DMS79 (cell line): ENCODE measurements around the gene VPS45.

Experiments
- DNase-seq: peaks from one replicate; lab custom pipeline; 2025; lab: John Stamatoyannopoulos, UW

The VPS45 gene

DNA sequence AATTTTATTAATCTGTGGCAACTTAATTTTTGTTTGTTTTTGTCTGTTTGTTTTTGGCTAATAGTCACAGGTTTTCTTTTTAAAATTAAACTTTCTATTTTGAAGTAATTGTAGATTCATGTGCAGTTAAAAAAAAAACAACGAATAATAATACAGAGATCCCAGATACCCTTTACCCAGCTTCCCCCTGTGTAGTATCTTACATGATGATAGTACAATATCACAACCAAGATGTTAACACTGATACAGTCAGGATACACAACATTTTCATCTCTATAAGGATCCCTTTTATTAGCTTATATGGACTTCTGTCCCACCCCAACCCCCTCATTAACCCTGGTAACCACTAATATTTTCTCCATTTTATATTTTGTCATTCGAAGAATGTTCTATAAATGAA, 5.9 kb downstream of the VPS45 start:
- DNase-seq = no peak

DNA sequence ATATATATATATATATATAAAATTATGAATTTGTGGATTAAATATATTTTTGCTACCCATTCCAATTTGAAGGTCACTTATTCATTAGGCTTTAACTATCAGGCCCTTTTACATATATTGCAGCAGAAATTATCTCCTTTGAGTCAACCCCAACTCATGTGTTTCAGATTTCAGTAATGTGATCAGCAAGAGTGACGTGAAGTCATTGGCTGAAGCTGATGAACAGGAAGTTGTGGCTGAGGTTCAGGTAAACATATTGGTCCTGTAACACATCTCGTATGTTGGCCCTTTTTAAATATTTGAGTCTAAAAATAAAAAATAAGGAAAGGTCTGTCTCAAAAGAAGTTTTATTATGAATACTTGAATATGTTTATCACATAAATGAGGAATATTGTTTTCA, 8.5 kb downstream of the VPS45 start:
- no peak for DNase-seq

DNA sequence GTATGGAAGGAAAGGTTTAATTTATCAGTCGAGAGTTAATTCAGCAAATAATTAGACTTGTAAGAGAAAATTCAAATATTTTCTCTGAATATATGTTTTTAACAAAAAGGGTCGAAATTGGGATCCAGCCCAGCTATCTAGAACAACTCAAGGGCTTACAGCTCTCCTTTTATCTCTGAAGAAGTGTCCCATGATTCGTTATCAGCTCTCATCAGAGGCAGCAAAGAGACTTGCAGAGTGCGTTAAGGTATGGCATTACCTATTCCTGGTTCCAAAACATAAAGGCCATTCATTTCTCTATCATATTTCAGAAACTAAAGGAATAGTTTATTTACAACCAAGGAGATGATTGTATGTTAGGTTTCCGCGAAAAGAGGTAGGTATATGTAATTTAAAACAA, 9.4 kb downstream of the VPS45 start:
- no peak for DNase-seq

DNA sequence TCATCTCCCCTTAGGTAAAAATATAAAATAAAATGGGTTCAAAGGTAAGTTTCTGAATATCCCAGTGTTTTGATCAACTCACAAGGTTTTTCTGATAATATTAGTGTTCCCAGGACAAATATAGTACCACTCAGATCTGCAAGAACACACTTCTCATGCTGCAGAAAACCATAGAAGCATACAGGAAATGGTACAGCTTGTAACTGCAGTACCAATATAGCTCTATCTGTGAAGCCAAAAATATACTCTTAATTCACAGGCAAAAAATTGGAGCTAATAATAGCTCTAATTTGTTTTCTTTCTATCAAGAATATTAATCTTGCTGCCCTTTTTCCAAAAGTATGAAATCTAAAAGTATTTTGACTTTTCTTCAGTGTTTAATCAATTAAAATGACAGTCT, 13.2 kb downstream of the VPS45 start:
- no peak for DNase-seq

DNA sequence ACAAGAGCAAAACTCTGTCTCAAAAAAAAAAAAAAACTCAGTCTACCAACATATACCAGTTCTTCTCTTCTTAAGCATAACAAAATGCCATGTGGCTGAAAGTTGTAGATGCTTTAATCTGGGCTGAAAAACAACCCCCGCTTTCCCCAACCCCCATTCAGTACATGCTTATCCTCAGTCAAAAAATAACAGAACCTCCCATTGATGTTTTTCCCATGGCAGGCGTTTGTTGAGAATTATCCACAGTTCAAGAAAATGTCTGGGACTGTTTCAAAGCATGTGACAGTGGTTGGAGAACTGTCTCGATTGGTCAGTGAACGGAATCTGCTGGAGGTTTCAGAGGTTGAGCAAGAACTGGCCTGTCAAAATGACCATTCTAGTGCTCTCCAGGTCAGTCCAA, 14.9 kb downstream of the VPS45 start:
- no peak for DNase-seq

DNA sequence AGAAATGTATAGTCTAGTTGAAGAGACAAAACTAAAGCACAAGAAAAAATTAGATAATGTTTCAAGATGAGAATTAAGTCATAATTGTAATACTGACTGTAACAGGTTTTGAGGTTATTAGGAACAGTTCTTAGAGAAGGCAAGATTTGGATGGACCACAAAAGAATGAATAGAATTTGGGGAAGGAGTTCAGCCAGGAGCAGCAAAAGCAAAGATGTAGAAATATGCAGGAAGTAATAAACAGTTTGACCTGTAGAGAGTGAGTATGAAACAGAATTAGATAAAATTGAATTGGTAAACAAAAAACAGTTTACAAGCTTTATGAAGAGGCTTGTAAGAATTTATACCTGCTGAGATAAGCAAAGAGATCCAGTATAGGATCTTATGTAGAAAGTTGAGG, 16.3 kb downstream of the VPS45 start:
- no peak for DNase-seq

DNA sequence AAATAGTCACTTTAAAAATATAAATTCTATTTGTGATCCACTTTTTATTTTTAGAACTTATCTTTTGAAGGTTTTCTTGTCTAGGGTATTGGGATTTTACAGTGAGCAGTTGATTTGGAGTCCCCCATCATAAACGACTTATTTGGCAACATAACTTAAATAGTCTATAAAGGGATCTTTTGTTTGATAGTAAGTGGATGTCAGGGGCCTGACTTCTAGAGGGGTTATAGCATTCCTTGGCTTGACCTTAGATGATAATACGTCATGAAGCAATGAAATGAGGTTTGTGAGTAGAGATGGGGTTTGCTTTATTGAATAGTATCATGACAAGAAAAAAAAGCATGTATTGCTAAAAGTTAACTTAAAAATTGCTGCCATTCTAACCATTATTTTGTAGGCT, 17.8 kb downstream of the VPS45 start:
- DNase-seq = no peak

DNA sequence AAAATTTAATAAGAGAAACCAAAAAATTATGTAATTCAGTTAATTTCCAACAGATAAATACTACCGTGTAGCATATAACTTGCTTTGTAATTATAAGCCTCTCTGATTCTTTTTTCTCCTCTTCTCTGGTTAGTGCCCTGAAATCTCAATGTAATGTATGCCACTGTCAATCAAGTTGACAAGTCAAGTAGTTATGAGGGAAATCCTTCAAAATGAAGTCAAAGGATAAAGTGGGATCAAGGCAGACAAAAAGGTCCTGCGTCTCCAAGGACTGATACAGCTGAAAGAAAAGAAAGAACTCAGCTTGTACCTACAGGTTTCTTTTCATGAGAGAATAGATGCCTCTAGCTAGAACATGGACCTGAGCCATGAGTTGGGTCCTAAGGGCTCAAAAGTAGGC, 19.8 kb downstream of the VPS45 start:
- DNase-seq = no peak

DNA sequence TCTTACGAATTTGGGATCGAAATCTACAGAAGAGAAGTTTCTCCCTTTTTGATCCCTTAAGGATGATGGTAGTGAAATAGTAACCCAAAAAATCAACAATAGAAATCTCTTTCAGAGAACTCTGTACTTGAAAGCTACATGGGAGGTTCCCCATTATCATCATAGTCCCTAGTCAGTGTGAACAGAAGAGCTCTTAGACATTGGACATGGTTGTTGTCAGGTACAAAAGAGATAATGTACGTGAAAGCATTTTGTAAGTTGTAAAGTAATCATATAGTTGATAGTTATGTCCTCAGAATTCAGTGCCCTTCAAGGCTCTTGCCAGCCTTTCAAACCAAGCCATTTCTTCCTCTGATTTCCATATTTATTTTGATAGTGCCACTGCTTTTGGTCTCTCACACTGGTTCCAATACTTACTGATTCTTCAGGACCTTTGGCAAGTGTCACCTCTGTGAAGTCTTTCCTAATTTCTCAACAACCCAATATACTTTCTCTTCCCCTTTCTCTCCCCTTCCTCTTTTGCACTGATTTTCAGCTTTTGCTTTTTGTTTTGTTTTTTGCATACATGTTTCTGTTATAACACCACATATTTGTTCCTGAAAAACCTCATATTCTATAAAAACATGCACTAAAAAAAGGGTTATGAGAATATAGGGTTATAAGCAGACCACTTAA, 22.4 kb downstream of the VPS45 start:
- DNase-seq = no peak

DNA sequence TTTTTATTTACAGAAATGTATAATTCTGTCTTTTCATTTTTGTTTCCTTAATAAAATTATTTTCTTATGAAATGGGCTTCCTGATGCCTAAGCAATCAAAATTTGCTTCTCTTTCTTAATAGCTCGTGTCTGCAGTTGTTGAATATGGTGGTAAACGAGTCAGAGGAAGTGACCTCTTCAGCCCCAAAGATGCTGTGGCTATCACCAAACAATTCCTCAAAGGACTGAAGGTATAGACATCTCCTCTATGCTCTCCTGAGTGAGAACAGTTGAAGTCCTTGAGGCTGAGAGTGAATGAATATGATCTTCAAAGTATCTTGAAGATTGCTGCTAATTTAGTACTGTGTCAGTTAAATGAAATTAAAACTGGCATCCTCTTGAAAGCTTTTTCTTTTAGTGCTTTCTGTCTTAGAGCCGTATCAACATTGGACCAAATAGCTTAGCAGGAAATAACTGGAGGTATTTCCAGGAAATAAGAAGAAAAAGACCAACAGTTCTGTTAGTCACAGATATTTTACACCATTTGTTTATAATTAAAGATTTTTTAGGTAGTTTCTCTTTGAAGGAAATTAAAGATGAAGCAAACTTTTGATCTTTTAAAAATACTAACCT, 24.7 kb downstream of the VPS45 start:
- DNase-seq = no peak

DNA sequence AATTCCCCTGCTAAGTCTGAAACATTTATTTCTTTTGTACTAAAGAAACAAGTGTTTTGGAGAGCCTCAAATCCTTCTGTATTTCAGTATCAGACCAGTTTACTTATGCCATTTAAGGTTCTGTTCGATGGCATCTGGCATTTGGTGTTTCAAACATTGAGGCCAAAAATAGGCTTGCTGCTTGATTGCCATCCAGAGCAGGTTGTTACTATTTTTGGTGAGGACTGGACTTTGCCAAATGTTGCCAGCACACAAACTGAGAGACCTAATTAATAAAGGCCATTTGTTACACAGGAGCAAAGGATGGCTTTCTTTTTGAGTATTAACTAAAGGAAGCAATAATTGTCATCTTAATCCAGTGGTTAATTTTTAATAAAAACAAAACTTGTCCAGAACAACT, 26.2 kb downstream of the VPS45 start:
- DNase-seq = no peak

DNA sequence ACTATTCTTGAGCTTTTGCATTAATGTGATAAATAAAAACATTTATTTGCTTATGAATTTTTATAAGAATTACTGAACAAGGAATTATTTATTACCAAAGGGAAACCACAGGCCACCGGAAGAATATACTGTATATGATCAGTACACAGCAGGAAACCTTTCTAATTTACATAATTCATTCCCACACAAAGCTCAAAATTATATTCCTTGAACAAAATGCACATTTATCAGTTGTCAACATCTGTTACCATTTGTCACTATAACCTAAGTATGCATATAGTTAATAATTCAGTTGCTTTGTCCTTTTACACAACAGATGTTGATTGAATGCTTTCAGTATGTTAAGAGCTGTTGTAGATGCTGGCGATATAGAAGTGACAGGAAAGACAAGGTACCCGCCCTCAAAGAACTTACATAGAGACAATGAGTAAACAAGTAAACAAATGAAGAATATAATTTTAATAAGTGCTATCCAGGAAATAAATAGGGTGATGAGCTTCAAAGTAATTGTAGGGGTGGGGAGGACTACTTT, 27.2 kb downstream of the VPS45 start:
- no peak for DNase-seq

DNA sequence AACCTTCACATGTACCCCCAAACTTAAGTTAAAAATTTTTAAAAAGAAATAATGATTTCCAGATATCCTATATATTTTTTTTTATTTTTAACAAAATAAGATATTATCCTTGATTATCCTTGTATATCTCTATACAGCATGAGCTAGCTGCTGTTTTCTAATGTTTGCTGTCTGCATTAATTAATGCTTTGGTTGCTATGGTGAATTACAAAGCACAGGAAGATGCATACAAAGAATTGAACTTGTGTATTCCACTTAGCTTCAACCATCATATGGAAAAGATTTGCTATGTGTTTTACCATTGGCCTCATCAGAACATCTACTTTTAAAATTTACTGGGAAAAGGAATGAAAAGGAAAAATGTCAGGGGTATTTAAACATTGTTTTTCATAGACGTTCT, 35.4 kb downstream of the VPS45 start:
- no peak for DNase-seq

DNA sequence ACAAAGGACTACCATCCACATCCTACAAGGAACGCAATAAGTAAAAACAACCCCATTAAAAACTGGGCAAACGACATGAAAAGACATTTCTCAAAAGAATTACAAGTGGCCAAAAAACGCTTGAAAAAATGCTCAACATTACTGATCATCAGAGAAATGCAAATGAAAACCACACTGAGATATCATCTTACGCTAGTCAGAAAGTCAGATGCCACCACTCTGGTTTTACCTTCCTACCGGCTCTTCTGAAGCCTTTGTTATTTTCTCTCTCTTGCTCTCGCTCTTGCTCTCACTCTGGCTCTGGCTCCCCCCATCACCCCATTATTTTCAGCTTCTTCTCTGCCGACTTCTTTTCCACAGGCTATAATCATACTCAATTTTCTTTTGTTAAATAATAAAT, 38.8 kb downstream of the VPS45 start:
- DNase-seq = no peak

DNA sequence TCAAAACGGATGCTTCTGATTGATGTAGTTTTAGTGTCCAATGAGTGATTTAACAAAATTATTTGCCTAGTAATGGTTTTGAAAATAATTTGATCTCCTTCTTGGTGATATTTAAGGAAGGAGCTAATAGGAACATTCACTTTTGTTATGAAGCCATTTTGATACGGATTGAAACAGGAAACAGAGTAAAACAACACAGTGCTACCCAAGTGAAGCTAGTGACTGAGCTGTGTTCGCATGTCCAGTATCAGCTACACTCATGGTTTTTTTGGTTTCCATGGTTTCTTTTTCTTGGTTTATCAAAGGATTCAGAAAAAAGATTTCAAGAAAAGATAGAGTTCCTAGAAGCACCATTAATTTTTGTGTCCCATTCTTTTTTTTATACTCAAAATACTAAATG, 42.0 kb downstream of the VPS45 start:
- DNase-seq = no peak

DNA sequence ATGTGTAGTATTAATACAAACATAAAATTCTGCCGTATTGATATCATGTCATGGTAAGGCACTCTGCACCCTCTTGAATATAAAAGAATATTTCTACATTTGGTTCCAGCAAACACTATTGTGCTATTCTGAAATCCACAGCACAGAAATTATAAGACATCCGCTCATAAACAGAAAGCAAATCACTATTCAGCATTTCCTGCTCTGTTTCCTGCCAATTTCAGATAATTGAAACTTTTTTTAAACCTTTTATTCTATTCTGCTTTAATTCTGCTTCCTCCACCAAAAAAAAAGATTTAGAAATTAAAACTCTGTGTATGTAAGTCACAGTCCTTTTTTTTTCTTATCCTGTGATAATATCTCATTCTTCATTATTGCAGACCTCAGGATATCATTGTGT, 42.5 kb downstream of the VPS45 start:
- no peak for DNase-seq

DNA sequence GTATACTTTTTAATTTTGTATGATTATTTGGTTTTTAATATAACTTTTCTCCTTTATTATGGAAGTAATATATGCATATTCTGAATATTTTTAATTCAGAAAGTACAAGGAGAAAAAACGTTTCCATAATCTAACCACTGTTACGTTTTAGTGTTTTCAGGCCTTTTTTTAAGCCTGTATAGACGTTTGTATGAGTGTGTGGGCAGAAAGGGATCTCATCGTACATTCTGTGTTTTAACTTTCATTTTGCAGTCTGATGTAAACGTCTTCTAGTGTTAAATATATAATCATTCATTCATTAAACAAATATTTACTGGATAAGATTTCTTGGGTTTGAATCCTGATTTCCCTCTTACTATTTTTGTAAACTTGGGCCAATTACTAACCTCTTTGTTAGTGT, 44.1 kb downstream of the VPS45 start:
- DNase-seq = no peak

DNA sequence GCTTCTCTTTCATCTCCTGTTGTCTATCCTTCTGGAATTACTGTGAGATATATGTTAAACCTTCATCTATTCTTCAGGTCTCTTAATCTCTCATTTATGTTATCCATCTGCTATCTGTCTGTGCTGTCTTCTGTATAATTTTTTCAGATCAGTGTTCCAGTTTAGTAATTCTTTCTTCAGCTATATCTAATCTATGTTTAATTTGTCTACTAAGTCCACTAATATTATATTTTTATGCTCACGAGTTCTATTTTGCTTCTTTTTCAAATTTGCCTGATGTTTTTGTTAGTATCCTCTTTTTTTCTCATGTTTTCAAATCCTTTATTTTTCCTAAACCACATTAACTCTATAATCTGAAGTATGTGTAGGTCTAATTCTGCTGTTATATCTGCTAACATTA, 47.5 kb downstream of the VPS45 start:
- DNase-seq = no peak

DNA sequence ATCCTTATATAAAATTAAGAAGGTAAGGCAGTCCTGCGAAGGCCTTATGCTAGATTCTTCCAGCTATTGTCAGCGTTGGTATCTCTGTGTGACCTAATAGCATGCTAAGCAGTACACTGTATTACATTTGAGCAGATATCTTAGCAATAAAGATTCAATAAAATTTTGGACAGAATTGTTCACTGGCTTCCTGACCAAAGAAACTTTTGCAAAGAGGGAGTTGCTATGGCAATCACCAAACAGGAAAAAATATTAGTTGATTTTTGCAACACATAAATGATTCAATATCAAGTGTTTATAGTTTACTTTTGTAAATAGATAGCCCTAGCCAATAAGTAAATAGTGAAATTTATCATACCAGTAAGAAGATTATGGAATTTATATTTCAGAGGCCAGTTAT, 51.1 kb downstream of the VPS45 start:
- no peak for DNase-seq

DNA sequence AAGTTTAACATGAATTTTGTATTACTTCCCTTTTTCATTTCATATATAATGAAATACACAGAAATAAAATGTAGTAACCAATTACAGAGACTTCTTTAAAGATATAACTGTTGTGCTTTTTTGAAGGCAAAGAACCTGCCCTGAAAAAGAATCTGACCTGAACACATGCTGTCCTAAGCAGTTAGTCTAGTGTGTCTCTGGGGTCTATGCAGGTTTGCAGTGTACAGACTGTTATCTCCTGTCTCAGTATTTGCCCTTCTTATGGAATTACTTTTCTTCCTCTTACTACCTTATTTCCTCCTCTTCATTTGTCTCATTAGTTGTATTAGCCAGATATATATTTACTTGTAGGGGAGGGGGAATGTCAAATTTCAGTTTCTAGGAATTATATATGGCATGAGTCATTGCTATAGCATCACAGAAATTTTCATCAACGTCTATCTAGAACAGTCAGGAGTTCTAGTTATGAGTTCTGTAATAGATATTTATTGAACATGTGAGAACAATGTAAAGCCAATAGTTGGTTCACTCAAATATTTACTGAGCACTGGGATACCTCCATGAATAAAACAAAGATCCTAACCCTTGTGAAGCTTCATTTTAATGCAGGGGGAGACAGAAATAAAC, 53.8 kb downstream of the VPS45 start:
- DNase-seq = no peak

DNA sequence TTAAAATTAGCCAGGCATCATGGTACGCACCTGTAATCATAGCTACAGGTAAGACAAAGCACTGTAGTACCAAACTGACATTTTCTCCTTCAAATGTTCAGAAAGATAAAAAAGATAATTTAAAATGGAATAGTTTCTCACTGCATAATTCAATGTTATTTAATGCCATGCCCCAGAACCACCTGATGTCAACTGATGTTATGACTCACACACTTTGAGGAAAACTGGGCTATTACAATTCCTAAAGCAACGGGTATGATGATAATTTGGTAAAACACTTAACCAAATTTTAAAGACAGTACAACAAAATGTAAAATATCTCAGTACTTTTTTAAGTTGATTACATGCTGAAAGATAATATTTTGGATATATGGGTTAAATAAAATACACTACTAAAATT, 59.2 kb downstream of the VPS45 start:
- DNase-seq = no peak

DNA sequence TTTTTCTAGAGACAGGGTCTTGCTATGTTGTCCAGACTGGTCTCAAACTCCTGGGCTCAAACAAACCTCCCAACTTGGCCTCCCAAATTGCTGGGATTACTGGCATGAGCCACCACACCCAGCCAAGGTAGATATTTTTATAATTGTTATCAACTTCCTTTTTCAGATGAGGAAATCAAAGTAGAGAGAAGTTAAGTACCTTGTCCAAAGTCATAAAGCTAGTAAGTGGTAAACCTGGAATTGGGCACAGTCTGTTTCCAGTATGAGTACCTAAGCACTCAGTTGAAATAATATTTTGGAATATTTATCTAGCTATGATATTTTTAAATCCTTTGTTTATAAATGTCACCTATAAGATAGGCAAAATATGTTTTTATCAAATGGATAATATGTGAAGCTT, 59.9 kb downstream of the VPS45 start:
- no peak for DNase-seq

DNA sequence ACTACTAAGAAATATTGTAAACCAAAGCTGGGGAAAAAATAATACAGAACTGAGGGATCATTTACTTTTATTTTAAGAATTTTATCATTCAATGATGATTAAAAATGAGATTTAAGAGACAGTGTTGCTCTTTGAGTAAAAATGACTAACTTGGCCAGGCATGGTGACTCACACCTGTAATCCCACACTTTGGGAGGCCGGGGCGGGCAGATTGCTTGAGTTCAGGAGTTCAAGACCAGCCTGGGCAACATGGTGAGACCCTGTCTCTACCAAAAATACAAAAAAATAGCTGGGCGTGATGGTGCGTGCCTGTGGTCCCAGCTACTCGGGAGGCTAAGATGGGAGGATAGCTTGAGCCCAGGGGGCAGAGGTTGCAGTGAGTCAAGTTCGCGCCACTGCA, 60.3 kb downstream of the VPS45 start:
- no peak for DNase-seq

DNA sequence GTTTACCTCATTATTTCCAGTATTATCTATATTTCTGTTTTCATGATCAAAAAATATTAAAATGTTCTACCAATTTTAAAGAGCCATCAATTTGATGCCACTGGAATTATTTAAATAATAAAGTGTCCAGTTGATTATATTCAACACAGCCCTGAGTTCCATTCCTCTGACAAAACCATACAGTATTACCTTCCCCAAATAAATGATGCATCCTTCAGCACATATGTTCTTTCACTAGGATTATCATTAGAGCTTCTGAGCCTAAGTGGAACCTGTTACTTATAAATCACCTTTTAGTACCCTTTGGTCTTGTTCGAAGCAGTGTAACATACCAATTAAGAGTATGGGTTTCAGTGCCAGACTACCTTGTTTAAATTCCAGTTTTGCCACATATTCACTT, 64.8 kb downstream of the VPS45 start:
- no peak for DNase-seq
